Retina (tissue), 1 donor: ENCODE measurements around the gene SEMA3C.

Experiments used
- DNase-seq: peaks from one replicate; pipeline ENCODE4 v3.0.0-alpha.2; 2016

Gene SEMA3C

GRCh38 chr7:80924090-80924489 is 5.2 kb upstream of the SEMA3C start:
- DNase-seq = no peak

- DNase-seq = peak; percentile 48
Observed at GRCh38 chr7:80923211-80923612, 4.4 kb upstream of the SEMA3C start.

- no peak for DNase-seq
Observed at GRCh38 chr7:80922253-80923049, 3.6 kb upstream of the SEMA3C start.

- no peak for DNase-seq
Observed at GRCh38 chr7:80921130-80921529, 2.3 kb upstream of the SEMA3C start.

GRCh38 chr7:80918399-80918798 is 452 bp downstream of the SEMA3C start:
- no peak for DNase-seq

GRCh38 chr7:80916770-80917741 is 1.8 kb downstream of the SEMA3C start:
- no peak for DNase-seq

GRCh38 chr7:80910228-80910627 is 8.6 kb downstream of the SEMA3C start:
- no peak for DNase-seq

- DNase-seq = no peak
Observed at GRCh38 chr7:80908360-80908797, 10.5 kb downstream of the SEMA3C start.

GRCh38 chr7:80907612-80908011 is 11.2 kb downstream of the SEMA3C start:
- DNase-seq = no peak

- no peak for DNase-seq
Observed at GRCh38 chr7:80907141-80907601, 11.7 kb downstream of the SEMA3C start.

- DNase-seq = no peak
Observed at GRCh38 chr7:80905334-80905733, 13.5 kb downstream of the SEMA3C start.

GRCh38 chr7:80902716-80903308 is 16.0 kb downstream of the SEMA3C start:
- no peak for DNase-seq

- DNase-seq = no peak
Observed at GRCh38 chr7:80902019-80902418, 16.8 kb downstream of the SEMA3C start.

GRCh38 chr7:80900583-80901576 is 18.0 kb downstream of the SEMA3C start:
- no peak for DNase-seq

GRCh38 chr7:80896906-80897598 is 21.8 kb downstream of the SEMA3C start:
- DNase-seq = no peak

- DNase-seq = no peak
Observed at GRCh38 chr7:80895056-80895455, 23.8 kb downstream of the SEMA3C start.

- DNase-seq = no peak
Observed at GRCh38 chr7:80891259-80891544, 27.6 kb downstream of the SEMA3C start.

- DNase-seq = no peak
Observed at GRCh38 chr7:80890426-80891258, 28.2 kb downstream of the SEMA3C start.

GRCh38 chr7:80889525-80889924 is 29.3 kb downstream of the SEMA3C start:
- DNase-seq = no peak

- DNase-seq = no peak
Observed at GRCh38 chr7:80885757-80886156, 33.1 kb downstream of the SEMA3C start.
